ENCODE results near the gene AXL.

- TF ChIP-seq, protein P1, sequence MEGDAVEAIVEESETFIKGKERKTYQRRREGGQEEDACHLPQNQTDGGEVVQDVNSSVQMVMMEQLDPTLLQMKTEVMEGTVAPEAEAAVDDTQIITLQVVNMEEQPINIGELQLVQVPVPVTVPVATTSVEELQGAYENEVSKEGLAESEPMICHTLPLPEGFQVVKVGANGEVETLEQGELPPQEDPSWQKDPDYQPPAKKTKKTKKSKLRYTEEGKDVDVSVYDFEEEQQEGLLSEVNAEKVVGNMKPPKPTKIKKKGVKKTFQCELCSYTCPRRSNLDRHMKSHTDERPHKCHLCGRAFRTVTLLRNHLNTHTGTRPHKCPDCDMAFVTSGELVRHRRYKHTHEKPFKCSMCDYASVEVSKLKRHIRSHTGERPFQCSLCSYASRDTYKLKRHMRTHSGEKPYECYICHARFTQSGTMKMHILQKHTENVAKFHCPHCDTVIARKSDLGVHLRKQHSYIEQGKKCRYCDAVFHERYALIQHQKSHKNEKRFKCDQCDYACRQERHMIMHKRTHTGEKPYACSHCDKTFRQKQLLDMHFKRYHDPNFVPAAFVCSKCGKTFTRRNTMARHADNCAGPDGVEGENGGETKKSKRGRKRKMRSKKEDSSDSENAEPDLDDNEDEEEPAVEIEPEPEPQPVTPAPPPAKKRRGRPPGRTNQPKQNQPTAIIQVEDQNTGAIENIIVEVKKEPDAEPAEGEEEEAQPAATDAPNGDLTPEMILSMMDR (IDR thresholded peaks at IDR 0.05; ENCODE audit: low read length), result no peak
- no peak for TF ChIP-seq EZH2 (IDR thresholded peaks at IDR 0.05; ENCODE audit: borderline replicate concordance, low read length)
Measured at GRCh38 chr19:41186971-41187883, 31.8 kb upstream of the AXL start.

Measured in OCI-LY1 (cell line).